ENCODE measurements around the gene MUC5AC. TPM values are rescaled to one million over a fixed set of nuclear protein-coding genes. Genes with fewer than 3 reads are reported as not detected.

The MUC5AC gene
- polyA plus RNA-seq, 4 donors, result 0.06 to 0.13 TPM; not detected in 2

DNA sequence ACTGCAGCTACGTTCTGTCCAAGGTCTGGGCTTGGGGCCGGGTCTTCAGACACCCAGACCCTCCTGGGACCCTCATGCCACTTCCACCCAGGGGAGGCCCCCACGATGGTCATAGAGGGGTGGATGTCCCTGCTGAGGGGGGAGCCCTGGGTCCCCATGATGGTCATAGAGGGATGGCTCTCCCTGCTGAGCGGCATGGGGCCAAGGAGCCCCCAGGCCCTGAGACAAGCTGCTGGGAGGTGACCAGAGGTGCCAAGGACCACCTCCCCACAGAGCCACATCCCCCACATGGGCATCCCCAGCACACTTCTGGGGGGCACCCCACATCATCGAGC lies 72.3 kb downstream of the MUC5AC start:
- no peak for DNase-seq
- Histone ChIP-seq H3K36me3 (ENCODE audit: control insufficient read depth in 3 of 3, insufficient read depth in 2 of 3, low read depth in 1 of 3, low read length in 3 of 3) (no peaks in the 10 kb centered on the region), H3K9me3 (ENCODE audit: control insufficient read depth in 2 of 2, insufficient read depth in 1 of 2, low read depth in 1 of 2, low read length in 1 of 2) (no peaks in the 10 kb centered on the region), H3K4me1 (ENCODE audit: control insufficient read depth in 3 of 3, insufficient read depth in 2 of 3, low read depth in 1 of 3, low read length in 2 of 3) (peaks cover 0 to 2% (median 0%) of the 10 kb centered on the region in 3 donors), H3K4me3 (ENCODE audit: low read depth in 1 of 3, low read length in 3 of 3) (no peak overlapping the region), H3K27ac (ENCODE audit: low read depth in 1 of 3, low read length in 2 of 3) (no peak overlapping the region), H3K27me3 (ENCODE audit: control insufficient read depth in 3 of 3, insufficient read depth in 3 of 3, low read length in 3 of 3) (peaks cover 0 to 3% (median 0%) of the 10 kb centered on the region in 3 donors)
- FAIRE-seq, result no peak
- 68 to 74% (median 71%) methylated on average over 5 of the region's 5 CpGs for WGBS, 3 donors

DNA sequence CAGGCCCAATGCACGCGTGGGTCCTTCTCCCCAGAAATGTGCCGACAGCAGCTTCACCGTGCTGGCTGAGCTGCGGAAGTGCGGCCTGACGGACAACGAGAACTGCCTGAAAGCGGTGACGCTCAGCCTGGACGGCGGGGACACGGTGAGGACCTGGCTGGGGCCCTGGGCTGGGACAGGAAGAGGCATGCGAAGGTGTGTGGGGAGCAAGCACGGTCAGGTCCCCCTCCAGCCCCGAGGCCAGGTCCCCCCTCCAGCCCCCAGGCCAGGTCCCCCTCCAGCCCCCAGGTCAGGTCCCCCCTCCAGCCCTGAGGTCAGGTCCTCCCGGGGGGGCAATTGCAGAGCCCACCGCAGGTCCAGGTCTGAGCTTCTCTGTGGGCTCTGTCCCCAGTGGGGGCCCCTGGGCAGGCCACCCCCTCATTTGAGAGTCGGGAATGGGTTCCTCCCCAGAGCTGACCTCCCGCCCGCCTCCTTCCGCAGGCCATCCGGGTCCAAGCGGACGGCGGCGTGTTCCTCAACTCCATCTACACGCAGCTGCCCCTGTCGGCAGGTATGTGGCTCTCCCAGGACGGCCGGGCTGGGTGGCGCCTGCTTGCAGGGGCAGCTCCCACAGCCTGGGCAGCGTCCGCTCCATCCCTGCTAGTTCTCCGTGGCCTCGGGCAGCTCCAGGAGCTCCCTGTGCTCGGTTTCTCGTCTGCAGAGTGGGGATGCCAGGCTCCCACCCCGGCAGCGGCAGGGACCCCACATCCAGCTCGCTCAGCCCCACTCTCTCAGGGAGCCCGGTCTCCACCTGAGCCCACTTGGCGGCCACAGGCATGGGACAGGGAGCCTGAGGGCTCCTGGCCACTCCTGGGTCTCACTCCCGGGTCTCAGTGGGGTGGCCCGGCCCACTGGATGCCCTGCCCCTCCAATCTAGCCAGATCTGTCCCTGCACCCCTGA lies 73.0 kb downstream of the MUC5AC start:
- H3K27ac ChIP-seq (ENCODE audit: low read depth in 1 of 3, low read length in 2 of 3), result no peak overlapping the region
- FAIRE-seq, result no peak
- no peak for DNase-seq
- peaks cover 0 to 2% (median 0%) of the 10 kb centered on the region in 3 donors for H3K4me1 ChIP-seq (ENCODE audit: control insufficient read depth in 3 of 3, insufficient read depth in 2 of 3, low read depth in 1 of 3, low read length in 2 of 3)
- no peaks in the 10 kb centered on the region for H3K36me3 ChIP-seq (ENCODE audit: control insufficient read depth in 3 of 3, insufficient read depth in 2 of 3, low read depth in 1 of 3, low read length in 3 of 3)
- no peak overlapping the region for H3K4me3 ChIP-seq (ENCODE audit: low read depth in 1 of 3, low read length in 3 of 3)
- peaks cover 0 to 3% (median 0%) of the 10 kb centered on the region in 3 donors for H3K27me3 ChIP-seq (ENCODE audit: control insufficient read depth in 3 of 3, insufficient read depth in 3 of 3, low read length in 3 of 3)
- H3K9me3 ChIP-seq (ENCODE audit: control insufficient read depth in 2 of 2, insufficient read depth in 1 of 2, low read depth in 1 of 2, low read length in 1 of 2), result no peaks in the 10 kb centered on the region
- 74 to 81% (median 78%) methylated on average over 41 to 45 of the region's 45 CpGs for WGBS, 3 donors

DNA sequence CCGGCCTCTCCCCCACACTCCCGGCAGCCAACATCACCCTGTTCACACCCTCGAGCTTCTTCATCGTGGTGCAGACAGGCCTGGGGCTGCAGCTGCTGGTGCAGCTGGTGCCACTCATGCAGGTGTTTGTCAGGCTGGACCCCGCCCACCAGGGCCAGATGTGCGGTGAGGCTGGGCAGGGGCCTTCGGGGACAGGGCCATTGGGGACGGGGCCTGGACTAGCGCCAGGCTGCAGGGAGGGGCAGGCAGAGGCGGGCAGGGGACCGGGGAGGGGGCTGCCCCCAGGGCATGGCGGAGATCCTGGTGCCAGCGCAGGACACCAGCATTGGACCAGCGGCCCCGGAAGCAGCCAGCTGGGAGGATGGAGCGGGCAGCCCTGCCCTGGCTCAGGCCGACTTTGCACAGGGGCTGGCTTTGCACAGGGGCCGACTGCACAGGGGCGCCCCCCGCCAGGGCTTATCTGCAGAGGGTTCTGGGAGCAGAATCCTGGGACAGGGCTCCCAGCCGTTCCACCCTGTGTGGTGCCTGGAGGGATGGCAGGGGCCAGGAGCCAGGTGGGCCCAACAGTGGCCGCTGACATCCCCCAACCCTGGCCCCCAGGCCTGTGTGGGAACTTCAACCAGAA lies 73.8 kb downstream of the MUC5AC start:
- Histone ChIP-seq H3K27ac (ENCODE audit: low read depth in 1 of 3, low read length in 2 of 3) (no peak overlapping the region), H3K27me3 (ENCODE audit: control insufficient read depth in 3 of 3, insufficient read depth in 3 of 3, low read length in 3 of 3) (peaks cover 0 to 3% (median 0%) of the 10 kb centered on the region in 3 donors), H3K4me3 (ENCODE audit: low read depth in 1 of 3, low read length in 3 of 3) (no peak overlapping the region), H3K36me3 (ENCODE audit: control insufficient read depth in 3 of 3, insufficient read depth in 2 of 3, low read depth in 1 of 3, low read length in 3 of 3) (no peaks in the 10 kb centered on the region), H3K4me1 (ENCODE audit: control insufficient read depth in 3 of 3, insufficient read depth in 2 of 3, low read depth in 1 of 3, low read length in 2 of 3) (peaks cover 0 to 2% (median 0%) of the 10 kb centered on the region in 3 donors), H3K9me3 (ENCODE audit: control insufficient read depth in 2 of 2, insufficient read depth in 1 of 2, low read depth in 1 of 2, low read length in 1 of 2) (no peaks in the 10 kb centered on the region)
- FAIRE-seq, result no peak
- no peak for DNase-seq
- WGBS, 3 donors, result 41 to 63% (median 62%) methylated on average over 22 of the region's 22 CpGs

GRCh38 chr11:1232021-1232882 lies 74.5 kb downstream of the MUC5AC start:
- Histone ChIP-seq H3K4me1 (ENCODE audit: control insufficient read depth in 3 of 3, insufficient read depth in 2 of 3, low read depth in 1 of 3, low read length in 2 of 3) (peaks cover 0 to 2% (median 0%) of the 10 kb centered on the region in 3 donors), H3K4me3 (ENCODE audit: low read depth in 1 of 3, low read length in 3 of 3) (no peak overlapping the region), H3K27me3 (ENCODE audit: control insufficient read depth in 3 of 3, insufficient read depth in 3 of 3, low read length in 3 of 3) (peaks cover 0 to 3% (median 0%) of the 10 kb centered on the region in 3 donors), H3K27ac (ENCODE audit: low read depth in 1 of 3, low read length in 2 of 3) (no peak overlapping the region), H3K9me3 (ENCODE audit: control insufficient read depth in 2 of 2, insufficient read depth in 1 of 2, low read depth in 1 of 2, low read length in 1 of 2) (no peaks in the 10 kb centered on the region), H3K36me3 (ENCODE audit: control insufficient read depth in 3 of 3, insufficient read depth in 2 of 3, low read depth in 1 of 3, low read length in 3 of 3) (no peaks in the 10 kb centered on the region)
- no peak for FAIRE-seq
- DNase-seq, result no peak
- WGBS, 3 donors, result 77 to 79% (median 78%) methylated on average over 43 to 46 of the region's 46 CpGs

DNA sequence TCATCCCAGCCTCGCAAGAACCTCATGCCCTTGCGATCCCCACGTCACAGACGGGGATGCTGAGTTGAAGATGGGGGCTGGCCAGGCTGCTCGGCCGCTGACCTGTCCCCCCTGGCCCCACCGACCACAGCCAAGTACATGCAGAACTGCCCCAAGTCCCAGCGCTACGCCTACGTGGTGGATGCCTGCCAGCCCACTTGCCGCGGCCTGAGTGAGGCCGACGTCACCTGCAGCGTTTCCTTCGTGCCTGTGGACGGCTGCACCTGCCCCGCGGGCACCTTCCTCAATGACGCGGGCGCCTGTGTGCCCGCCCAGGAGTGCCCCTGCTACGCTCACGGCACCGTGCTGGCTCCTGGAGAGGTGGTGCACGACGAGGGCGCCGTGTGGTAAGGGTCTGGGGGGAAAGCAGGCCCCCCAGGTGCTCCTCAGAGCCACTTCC lies 75.1 kb downstream of the MUC5AC start:
- Histone ChIP-seq H3K4me3 (ENCODE audit: low read depth in 1 of 3, low read length in 3 of 3) (no peak overlapping the region), H3K9me3 (ENCODE audit: control insufficient read depth in 2 of 2, insufficient read depth in 1 of 2, low read depth in 1 of 2, low read length in 1 of 2) (no peaks in the 10 kb centered on the region), H3K36me3 (ENCODE audit: control insufficient read depth in 3 of 3, insufficient read depth in 2 of 3, low read depth in 1 of 3, low read length in 3 of 3) (no peaks in the 10 kb centered on the region), H3K4me1 (ENCODE audit: control insufficient read depth in 3 of 3, insufficient read depth in 2 of 3, low read depth in 1 of 3, low read length in 2 of 3) (peaks cover 0 to 2% (median 0%) of the 10 kb centered on the region in 3 donors), H3K27ac (ENCODE audit: low read depth in 1 of 3, low read length in 2 of 3) (no peak overlapping the region), H3K27me3 (ENCODE audit: control insufficient read depth in 3 of 3, insufficient read depth in 3 of 3, low read length in 3 of 3) (peaks cover 0 to 3% (median 0%) of the 10 kb centered on the region in 3 donors)
- DNase-seq (no peak), FAIRE-seq (no peak)
- WGBS, 3 donors, result 51 to 77% (median 56%) methylated on average over 28 to 30 of the region's 30 CpGs

- Histone ChIP-seq H3K27ac (ENCODE audit: low read depth in 1 of 3, low read length in 2 of 3) (no peak overlapping the region), H3K9me3 (ENCODE audit: control insufficient read depth in 2 of 2, insufficient read depth in 1 of 2, low read depth in 1 of 2, low read length in 1 of 2) (no peaks in the 10 kb centered on the region), H3K27me3 (ENCODE audit: control insufficient read depth in 3 of 3, insufficient read depth in 3 of 3, low read length in 3 of 3) (peaks cover 0 to 3% (median 0%) of the 10 kb centered on the region in 3 donors), H3K4me1 (ENCODE audit: control insufficient read depth in 3 of 3, insufficient read depth in 2 of 3, low read depth in 1 of 3, low read length in 2 of 3) (peaks cover 0 to 2% (median 0%) of the 10 kb centered on the region in 3 donors), H3K36me3 (ENCODE audit: control insufficient read depth in 3 of 3, insufficient read depth in 2 of 3, low read depth in 1 of 3, low read length in 3 of 3) (no peaks in the 10 kb centered on the region), H3K4me3 (ENCODE audit: low read depth in 1 of 3, low read length in 3 of 3) (no peak overlapping the region)
- FAIRE-seq (no peak), DNase-seq (peak in 1 of 2 donors; percentile 13)
- WGBS, 3 donors, result 27 to 65% (median 31%) methylated on average over 12 to 21 of the region's 21 CpGs
Observed at GRCh38 chr11:1233351-1234053, 75.7 kb downstream of the MUC5AC start.

- FAIRE-seq (no peak), DNase-seq (no peak)
- WGBS, 3 donors, result 48 to 68% (median 65%) methylated on average over 20 to 22 of the region's 22 CpGs
- no peaks in the 10 kb centered on the region for H3K9me3 ChIP-seq (ENCODE audit: control insufficient read depth in 2 of 2, insufficient read depth in 1 of 2, low read depth in 1 of 2, low read length in 1 of 2)
- H3K27me3 ChIP-seq (ENCODE audit: control insufficient read depth in 3 of 3, insufficient read depth in 3 of 3, low read length in 3 of 3), result peaks cover 0 to 3% (median 0%) of the 10 kb centered on the region in 3 donors
- H3K4me3 ChIP-seq (ENCODE audit: low read depth in 1 of 3, low read length in 3 of 3), result no peak overlapping the region
- H3K27ac ChIP-seq (ENCODE audit: low read depth in 1 of 3, low read length in 2 of 3), result no peak overlapping the region
- peaks cover 0 to 2% (median 0%) of the 10 kb centered on the region in 3 donors for H3K4me1 ChIP-seq (ENCODE audit: control insufficient read depth in 3 of 3, insufficient read depth in 2 of 3, low read depth in 1 of 3, low read length in 2 of 3)
- H3K36me3 ChIP-seq (ENCODE audit: control insufficient read depth in 3 of 3, insufficient read depth in 2 of 3, low read depth in 1 of 3, low read length in 3 of 3), result no peaks in the 10 kb centered on the region
Observed at GRCh38 chr11:1234054-1234720, 76.4 kb downstream of the MUC5AC start.
